NOMO-1 treated with dmso at 0.1 percent for 144 hours (cell line): Measurements from ENCODE around the gene SUMF1.

ENCODE experiments used
- DNase-seq: peaks from one replicate; lab custom pipeline; 2025; ENCODE audit not compliant: unreplicated experiment; lab: John Stamatoyannopoulos, UW

The SUMF1 gene

GRCh38 chr3:4466741-4467521, at the start of gene SUMF1:
Gene SUMF1, minus strand, starts transcription at chr3:4467269. Its CDS starts 24 bp downstream, at chr3:4467245.
- DNase-seq: peak; percentile 38

GRCh38 chr3:4515916-4516579, 49.0 kb upstream of the SUMF1 start:
- no peak for DNase-seq

GRCh38 chr3:4514916-4515315, 47.8 kb upstream of the SUMF1 start:
- no peak for DNase-seq

GRCh38 chr3:4514321-4514720, 47.3 kb upstream of the SUMF1 start:
- DNase-seq: no peak

- no peak for DNase-seq
Measured at GRCh38 chr3:4512895-4513616, 46.0 kb upstream of the SUMF1 start.

- DNase-seq: no peak
Measured at GRCh38 chr3:4511491-4512262, 44.6 kb upstream of the SUMF1 start.

GRCh38 chr3:4509983-4510755, 43.1 kb upstream of the SUMF1 start:
- DNase-seq: no peak

GRCh38 chr3:4509043-4509442, 42.0 kb upstream of the SUMF1 start:
- no peak for DNase-seq

GRCh38 chr3:4508048-4508981, 41.2 kb upstream of the SUMF1 start:
- DNase-seq: no peak

GRCh38 chr3:4507024-4507596, 40.0 kb upstream of the SUMF1 start:
- no peak for DNase-seq

GRCh38 chr3:4506559-4507023, 39.5 kb upstream of the SUMF1 start:
- no peak for DNase-seq

- DNase-seq: no peak
Measured at GRCh38 chr3:4505688-4506558, 38.9 kb upstream of the SUMF1 start.

- DNase-seq: no peak
Measured at GRCh38 chr3:4504340-4505261, 37.5 kb upstream of the SUMF1 start.

- no peak for DNase-seq
Measured at GRCh38 chr3:4503050-4503449, 36.0 kb upstream of the SUMF1 start.

GRCh38 chr3:4501927-4502326, 34.9 kb upstream of the SUMF1 start:
- DNase-seq: no peak

- no peak for DNase-seq
Measured at GRCh38 chr3:4501437-4501836, 34.4 kb upstream of the SUMF1 start.

- DNase-seq: no peak
Measured at GRCh38 chr3:4498446-4498845, 31.4 kb upstream of the SUMF1 start.
